ENCODE results near the gene ATP13A3. TPM values are rescaled to one million over a fixed set of nuclear protein-coding genes. Genes with fewer than 3 reads are reported as not detected.

Gene ATP13A3
- total RNA-seq, 1 experiment from 2014 or later, result 331 TPM

GRCh38 chr3:194475978-194476377 lies 10.8 kb downstream of the ATP13A3 start:
- no peak for DNase-seq
- no peaks in the 10 kb centered on the region for H3K27me3 ChIP-seq (ENCODE audit: low read length)
- no peaks in the 10 kb centered on the region for H3K9me3 ChIP-seq (ENCODE audit: low read length)
- peak overlapping the region; percentile 0 for H3K4me2 ChIP-seq (ENCODE audit: low read depth, low read length, poor library complexity, severe bottlenecking)
- peaks cover 99% of the 10 kb centered on the region for H3K79me2 ChIP-seq (ENCODE audit: low read length)
- no peak overlapping the region for H3K4me3 ChIP-seq (ENCODE audit: low read length)
- 0 out of 2 replicates have a peak overlapping the region, but pooled peaks have one; percentile 4 for H3K27ac ChIP-seq (ENCODE audit: low read length)
- H3K4me1 ChIP-seq (ENCODE audit: low read length), result peaks cover 75% of the 10 kb centered on the region
- H3K9ac ChIP-seq (ENCODE audit: low read length), result no peak overlapping the region
- no peaks in the 10 kb centered on the region for H3K9me2 ChIP-seq (replicated peaks; ENCODE audit: insufficient read depth, low read length)
- H4K20me1 ChIP-seq (ENCODE audit: insufficient read depth, low read depth, low read length), result peaks cover 19% of the 10 kb centered on the region
- H2AFZ ChIP-seq (ENCODE audit: low read length), result no peak overlapping the region
- peaks cover 31% of the 10 kb centered on the region; the same call in 1 of the 2 replicates for H3K36me3 ChIP-seq (ENCODE audit: insufficient read depth, low read length)

- H3K27ac ChIP-seq (ENCODE audit: low read length), result 0 out of 2 replicates have a peak overlapping the region, but pooled peaks have one; percentile 4
- no peaks in the 10 kb centered on the region for H3K9me3 ChIP-seq (ENCODE audit: low read length)
- peaks cover 99% of the 10 kb centered on the region for H3K79me2 ChIP-seq (ENCODE audit: low read length)
- peaks cover 19% of the 10 kb centered on the region for H4K20me1 ChIP-seq (ENCODE audit: insufficient read depth, low read depth, low read length)
- H3K9me2 ChIP-seq (replicated peaks; ENCODE audit: insufficient read depth, low read length), result no peaks in the 10 kb centered on the region
- peaks cover 75% of the 10 kb centered on the region for H3K4me1 ChIP-seq (ENCODE audit: low read length)
- no peak for DNase-seq
- H3K36me3 ChIP-seq (ENCODE audit: insufficient read depth, low read length), result peaks cover 31% of the 10 kb centered on the region; the same call in 1 of the 2 replicates
- no peaks in the 10 kb centered on the region for H3K27me3 ChIP-seq (ENCODE audit: low read length)
- H3K9ac ChIP-seq (ENCODE audit: low read length), result no peak overlapping the region
- no peak overlapping the region for H3K4me3 ChIP-seq (ENCODE audit: low read length)
- no peak overlapping the region for H2AFZ ChIP-seq (ENCODE audit: low read length)
- H3K4me2 ChIP-seq (ENCODE audit: low read depth, low read length, poor library complexity, severe bottlenecking), result peak overlapping the region; percentile 0
Measured at GRCh38 chr3:194475138-194475932, 11.5 kb downstream of the ATP13A3 start.

DNA sequence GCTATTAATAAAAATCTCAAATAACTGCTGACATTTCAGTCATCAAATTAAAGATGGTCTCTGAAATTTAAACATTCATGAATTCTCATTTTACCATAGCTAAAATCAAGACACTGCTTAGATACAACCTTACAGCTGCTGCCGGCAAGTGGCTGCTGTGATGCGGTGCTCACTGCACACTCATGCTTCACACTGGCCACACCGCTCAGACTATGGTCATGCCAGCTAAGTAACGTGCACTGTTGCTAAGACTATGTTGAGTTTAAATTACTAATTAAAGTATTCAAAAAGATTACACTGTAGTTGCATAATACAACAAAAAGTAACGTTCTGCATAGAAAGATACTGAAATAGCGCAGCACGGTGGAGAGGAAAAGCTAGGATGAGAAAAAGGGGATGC lies 12.1 kb downstream of the ATP13A3 start:
- H3K9me2 ChIP-seq (replicated peaks; ENCODE audit: insufficient read depth, low read length), result no peaks in the 10 kb centered on the region
- DNase-seq, result no peak
- peaks cover 19% of the 10 kb centered on the region for H4K20me1 ChIP-seq (ENCODE audit: insufficient read depth, low read depth, low read length)
- H3K27me3 ChIP-seq (ENCODE audit: low read length), result no peaks in the 10 kb centered on the region
- H2AFZ ChIP-seq (ENCODE audit: low read length), result no peak overlapping the region
- no peak overlapping the region for H3K4me3 ChIP-seq (ENCODE audit: low read length)
- no peak overlapping the region for H3K27ac ChIP-seq (ENCODE audit: low read length)
- H3K36me3 ChIP-seq (ENCODE audit: insufficient read depth, low read length), result peaks cover 31% of the 10 kb centered on the region; the same call in 1 of the 2 replicates
- H3K79me2 ChIP-seq (ENCODE audit: low read length), result peaks cover 99% of the 10 kb centered on the region
- no peak overlapping the region for H3K9ac ChIP-seq (ENCODE audit: low read length)
- no peak overlapping the region for H3K4me2 ChIP-seq (ENCODE audit: low read depth, low read length, poor library complexity, severe bottlenecking)
- no peaks in the 10 kb centered on the region for H3K9me3 ChIP-seq (ENCODE audit: low read length)
- peaks cover 73% of the 10 kb centered on the region for H3K4me1 ChIP-seq (ENCODE audit: low read length)

DNA sequence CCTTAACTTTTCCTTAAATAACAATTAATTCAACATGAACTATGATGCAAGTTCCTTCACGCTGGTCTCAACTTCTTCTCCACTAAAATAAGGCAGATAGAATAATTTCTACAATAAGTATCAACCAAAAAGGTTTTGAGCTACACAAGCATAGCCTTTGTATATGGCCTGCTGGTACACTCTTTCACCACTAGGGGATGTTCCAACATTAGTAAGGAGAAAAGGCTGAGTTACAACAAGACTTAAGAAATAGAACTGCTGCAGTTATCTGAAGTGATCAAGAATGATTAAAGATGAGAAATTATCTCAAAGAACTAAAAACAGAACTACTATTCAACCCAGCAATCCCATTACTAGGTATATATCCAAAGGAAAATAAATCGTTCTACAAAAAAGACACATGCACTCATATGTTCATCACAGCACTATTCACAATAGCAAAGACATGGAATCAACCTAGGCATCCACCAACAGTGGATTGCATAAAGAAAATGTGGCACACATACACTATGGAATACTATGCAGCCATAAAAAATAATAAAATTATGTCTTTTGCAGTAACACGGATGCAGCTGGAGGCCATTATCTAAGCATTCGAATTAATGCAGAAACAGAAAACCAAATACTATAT lies 14.4 kb downstream of the ATP13A3 start:
- Histone ChIP-seq H3K9ac (ENCODE audit: low read length) (no peak overlapping the region), H3K27me3 (ENCODE audit: low read length) (no peaks in the 10 kb centered on the region), H3K4me2 (ENCODE audit: low read depth, low read length, poor library complexity, severe bottlenecking) (no peak overlapping the region), H4K20me1 (ENCODE audit: insufficient read depth, low read depth, low read length) (peaks cover 19% of the 10 kb centered on the region), H3K9me3 (ENCODE audit: low read length) (no peaks in the 10 kb centered on the region), H3K4me3 (ENCODE audit: low read length) (no peak overlapping the region), H2AFZ (ENCODE audit: low read length) (no peak overlapping the region), H3K27ac (ENCODE audit: low read length) (no peak overlapping the region), H3K4me1 (ENCODE audit: low read length) (peaks cover 68% of the 10 kb centered on the region), H3K36me3 (ENCODE audit: insufficient read depth, low read length) (peaks cover 19% of the 10 kb centered on the region; the same call in 1 of the 2 replicates), H3K9me2 (replicated peaks; ENCODE audit: insufficient read depth, low read length) (no peaks in the 10 kb centered on the region), H3K79me2 (ENCODE audit: low read length) (peaks cover 100% of the 10 kb centered on the region)
- DNase-seq, result peak; percentile 92

DNA sequence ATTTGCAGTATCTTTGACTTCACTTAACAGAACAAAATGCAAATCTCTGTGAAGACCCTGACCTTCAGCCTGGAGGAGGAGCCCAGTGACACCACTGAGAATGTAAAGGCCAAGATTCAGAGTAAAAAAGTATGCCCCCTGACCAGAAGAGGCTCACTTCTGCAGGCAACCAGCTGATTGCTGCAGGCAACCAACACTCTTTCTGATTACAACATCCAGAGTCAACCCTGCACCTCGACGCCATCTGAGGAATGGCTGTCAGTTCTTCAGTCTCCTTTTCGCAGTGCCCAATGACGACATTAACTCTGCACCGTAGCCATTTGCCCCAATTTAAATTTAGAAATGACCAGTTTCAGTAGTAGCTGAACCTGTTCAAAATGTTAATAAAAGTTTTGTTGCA lies 14.9 kb downstream of the ATP13A3 start:
- Histone ChIP-seq H3K27me3 (ENCODE audit: low read length) (no peaks in the 10 kb centered on the region), H3K4me2 (ENCODE audit: low read depth, low read length, poor library complexity, severe bottlenecking) (no peak overlapping the region), H4K20me1 (ENCODE audit: insufficient read depth, low read depth, low read length) (peaks cover 19% of the 10 kb centered on the region), H3K9ac (ENCODE audit: low read length) (no peak overlapping the region), H3K9me2 (replicated peaks; ENCODE audit: insufficient read depth, low read length) (no peaks in the 10 kb centered on the region), H3K9me3 (ENCODE audit: low read length) (no peaks in the 10 kb centered on the region), H2AFZ (ENCODE audit: low read length) (no peak overlapping the region), H3K4me3 (ENCODE audit: low read length) (no peak overlapping the region), H3K4me1 (ENCODE audit: low read length) (peaks cover 68% of the 10 kb centered on the region), H3K36me3 (ENCODE audit: insufficient read depth, low read length) (peaks cover 19% of the 10 kb centered on the region; the same call in 1 of the 2 replicates), H3K79me2 (ENCODE audit: low read length) (peaks cover 100% of the 10 kb centered on the region), H3K27ac (ENCODE audit: low read length) (no peak overlapping the region)
- no peak for DNase-seq

- peaks cover 19% of the 10 kb centered on the region for H4K20me1 ChIP-seq (ENCODE audit: insufficient read depth, low read depth, low read length)
- H3K9ac ChIP-seq (ENCODE audit: low read length), result no peak overlapping the region
- no peaks in the 10 kb centered on the region for H3K27me3 ChIP-seq (ENCODE audit: low read length)
- peaks cover 19% of the 10 kb centered on the region; the same call in 1 of the 2 replicates for H3K36me3 ChIP-seq (ENCODE audit: insufficient read depth, low read length)
- no peak overlapping the region for H3K4me3 ChIP-seq (ENCODE audit: low read length)
- peaks cover 63% of the 10 kb centered on the region for H3K4me1 ChIP-seq (ENCODE audit: low read length)
- no peak overlapping the region for H3K4me2 ChIP-seq (ENCODE audit: low read depth, low read length, poor library complexity, severe bottlenecking)
- no peaks in the 10 kb centered on the region for H3K9me3 ChIP-seq (ENCODE audit: low read length)
- H3K79me2 ChIP-seq (ENCODE audit: low read length), result peaks cover 100% of the 10 kb centered on the region
- no peak overlapping the region for H3K27ac ChIP-seq (ENCODE audit: low read length)
- no peaks in the 10 kb centered on the region for H3K9me2 ChIP-seq (replicated peaks; ENCODE audit: insufficient read depth, low read length)
- H2AFZ ChIP-seq (ENCODE audit: low read length), result no peak overlapping the region
- DNase-seq, result no peak
Measured at GRCh38 chr3:194470615-194471014, 16.2 kb downstream of the ATP13A3 start.

DNA sequence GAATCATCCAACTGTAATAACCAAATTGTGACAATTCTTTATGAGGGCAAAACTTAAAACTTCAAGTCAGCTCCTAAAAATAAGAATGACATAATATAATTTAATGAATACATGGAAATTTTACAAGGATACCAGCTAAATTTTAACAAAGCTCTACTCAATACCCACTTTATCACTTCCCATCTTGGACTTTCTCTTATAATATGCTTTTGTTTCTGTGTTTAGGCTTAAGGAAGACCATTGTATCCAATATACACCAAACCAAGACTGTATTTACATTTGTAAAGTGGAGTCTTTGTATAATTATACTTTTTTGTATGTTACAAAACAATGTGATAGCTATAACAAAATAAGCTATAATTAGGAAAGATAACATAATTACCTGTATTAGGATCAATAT lies 16.8 kb downstream of the ATP13A3 start:
- H3K27me3 ChIP-seq (ENCODE audit: low read length), result no peaks in the 10 kb centered on the region
- no peak overlapping the region for H3K4me3 ChIP-seq (ENCODE audit: low read length)
- DNase-seq, result no peak
- no peak overlapping the region for H3K4me2 ChIP-seq (ENCODE audit: low read depth, low read length, poor library complexity, severe bottlenecking)
- peaks cover 19% of the 10 kb centered on the region for H4K20me1 ChIP-seq (ENCODE audit: insufficient read depth, low read depth, low read length)
- H3K9ac ChIP-seq (ENCODE audit: low read length), result no peak overlapping the region
- peaks cover 57% of the 10 kb centered on the region for H3K4me1 ChIP-seq (ENCODE audit: low read length)
- peak overlapping the region; percentile 6; the same call in 1 of the 2 replicates for H3K27ac ChIP-seq (ENCODE audit: low read length)
- H3K9me3 ChIP-seq (ENCODE audit: low read length), result no peaks in the 10 kb centered on the region
- peaks cover 14% of the 10 kb centered on the region; the same call in 1 of the 2 replicates for H3K36me3 ChIP-seq (ENCODE audit: insufficient read depth, low read length)
- no peak overlapping the region for H2AFZ ChIP-seq (ENCODE audit: low read length)
- H3K79me2 ChIP-seq (ENCODE audit: low read length), result peaks cover 100% of the 10 kb centered on the region
- H3K9me2 ChIP-seq (replicated peaks; ENCODE audit: insufficient read depth, low read length), result no peaks in the 10 kb centered on the region

- peaks cover 5% of the 10 kb centered on the region; the same call in 1 of the 2 replicates for H3K36me3 ChIP-seq (ENCODE audit: insufficient read depth, low read length)
- H3K27ac ChIP-seq (ENCODE audit: low read length), result no peak overlapping the region
- no peak overlapping the region for H3K4me3 ChIP-seq (ENCODE audit: low read length)
- DNase-seq, result no peak
- H3K79me2 ChIP-seq (ENCODE audit: low read length), result peaks cover 99% of the 10 kb centered on the region
- no peak overlapping the region for H3K9ac ChIP-seq (ENCODE audit: low read length)
- H4K20me1 ChIP-seq (ENCODE audit: insufficient read depth, low read depth, low read length), result peaks cover 9% of the 10 kb centered on the region
- H3K4me1 ChIP-seq (ENCODE audit: low read length), result peaks cover 48% of the 10 kb centered on the region
- H3K4me2 ChIP-seq (ENCODE audit: low read depth, low read length, poor library complexity, severe bottlenecking), result no peak overlapping the region
- no peaks in the 10 kb centered on the region for H3K9me3 ChIP-seq (ENCODE audit: low read length)
- H3K9me2 ChIP-seq (replicated peaks; ENCODE audit: insufficient read depth, low read length), result no peaks in the 10 kb centered on the region
- H2AFZ ChIP-seq (ENCODE audit: low read length), result no peak overlapping the region
- H3K27me3 ChIP-seq (ENCODE audit: low read length), result no peaks in the 10 kb centered on the region
Measured at GRCh38 chr3:194468086-194468485, 18.7 kb downstream of the ATP13A3 start.

All from Karpas-422 (cell line).